ENCODE measurements around the gene PLCB1. TPM values are rescaled to one million over a fixed set of nuclear protein-coding genes. Genes with fewer than 3 reads are reported as not detected.

PLCB1 gene
- total RNA-seq, 2 experiments from 2014 or later, result 1.0 to 1.2 TPM

- CTCF ChIA-PET, result no interaction called here
- H3K4me1 Mint-ChIP-seq, result no peaks in the 10 kb centered on the region
- DNase-seq, result no peak
- no peaks in the 10 kb centered on the region for H3K36me3 Mint-ChIP-seq (ENCODE audit: low read depth)
- POLR2A ChIA-PET, result no interaction called here
- H3K9me3 Mint-ChIP-seq, result no peaks in the 10 kb centered on the region
- no peak overlapping the region for H3K27ac Mint-ChIP-seq
- no peak overlapping the region for H3K4me3 Mint-ChIP-seq
- H3K27me3 Mint-ChIP-seq, result no peaks in the 10 kb centered on the region
Measured at GRCh38 chr20:8492173-8492572, 360.1 kb downstream of the PLCB1 start.

GRCh38 chr20:8498571-8498970 is 366.5 kb downstream of the PLCB1 start:
- H3K27ac Mint-ChIP-seq, result no peak overlapping the region
- CTCF ChIA-PET, result no interaction called here
- POLR2A ChIA-PET, result no interaction called here
- H3K9me3 Mint-ChIP-seq, result no peaks in the 10 kb centered on the region
- no peak overlapping the region for H3K4me3 Mint-ChIP-seq
- H3K27me3 Mint-ChIP-seq, result no peaks in the 10 kb centered on the region
- no peak for DNase-seq
- H3K4me1 Mint-ChIP-seq, result no peaks in the 10 kb centered on the region
- H3K36me3 Mint-ChIP-seq (ENCODE audit: low read depth), result no peaks in the 10 kb centered on the region

- ChIA-PET POLR2A (no interaction called here), CTCF (no interaction called here)
- H3K36me3 Mint-ChIP-seq (ENCODE audit: low read depth), result no peaks in the 10 kb centered on the region
- no peaks in the 10 kb centered on the region for H3K27me3 Mint-ChIP-seq
- no peak for DNase-seq
- no peak overlapping the region for H3K27ac Mint-ChIP-seq
- no peaks in the 10 kb centered on the region for H3K9me3 Mint-ChIP-seq
- no peak overlapping the region for H3K4me3 Mint-ChIP-seq
- H3K4me1 Mint-ChIP-seq, result no peaks in the 10 kb centered on the region
Measured at GRCh38 chr20:8504030-8504429, 372.0 kb downstream of the PLCB1 start.

GRCh38 chr20:8505476-8506200 is 373.6 kb downstream of the PLCB1 start:
- no peaks in the 10 kb centered on the region for H3K27me3 Mint-ChIP-seq
- H3K4me3 Mint-ChIP-seq, result no peak overlapping the region
- H3K36me3 Mint-ChIP-seq (ENCODE audit: low read depth), result no peaks in the 10 kb centered on the region
- CTCF ChIA-PET, result no interaction called here
- no peak for DNase-seq
- H3K27ac Mint-ChIP-seq, result no peak overlapping the region
- H3K4me1 Mint-ChIP-seq, result no peaks in the 10 kb centered on the region
- POLR2A ChIA-PET, result no interaction called here
- no peaks in the 10 kb centered on the region for H3K9me3 Mint-ChIP-seq

GRCh38 chr20:8507231-8507630 is 375.2 kb downstream of the PLCB1 start:
- H3K4me3 Mint-ChIP-seq, result no peak overlapping the region
- POLR2A ChIA-PET, result no interaction called here

GRCh38 chr20:8509809-8510208 is 377.7 kb downstream of the PLCB1 start:
- Mint-ChIP-seq H3K27me3 (no peaks in the 10 kb centered on the region), H3K27ac (no peak overlapping the region), H3K4me1 (no peaks in the 10 kb centered on the region), H3K9me3 (no peaks in the 10 kb centered on the region), H3K4me3 (no peak overlapping the region), H3K36me3 (ENCODE audit: low read depth) (no peaks in the 10 kb centered on the region)
- POLR2A ChIA-PET, result no interaction called here
- no peak for DNase-seq
- CTCF ChIA-PET, result no interaction called here

More at GRCh38 chr20:8507231-8507630, 375.2 kb downstream of the PLCB1 start:
- DNase-seq, result no peak
- H3K36me3 Mint-ChIP-seq (ENCODE audit: low read depth), result no peaks in the 10 kb centered on the region
- no peaks in the 10 kb centered on the region for H3K9me3 Mint-ChIP-seq
- CTCF ChIA-PET, result no interaction called here
- no peaks in the 10 kb centered on the region for H3K27me3 Mint-ChIP-seq
- no peaks in the 10 kb centered on the region for H3K4me1 Mint-ChIP-seq
- no peak overlapping the region for H3K27ac Mint-ChIP-seq

- POLR2A ChIA-PET, result no interaction called here
- CTCF ChIA-PET, result no interaction called here
- no peaks in the 10 kb centered on the region for H3K9me3 Mint-ChIP-seq
- no peaks in the 10 kb centered on the region for H3K4me1 Mint-ChIP-seq
- no peak overlapping the region for H3K4me3 Mint-ChIP-seq
- no peak for DNase-seq
- no peaks in the 10 kb centered on the region for H3K36me3 Mint-ChIP-seq (ENCODE audit: low read depth)
- H3K27ac Mint-ChIP-seq, result no peak overlapping the region
- H3K27me3 Mint-ChIP-seq, result no peaks in the 10 kb centered on the region
Measured at GRCh38 chr20:8510808-8511207, 378.7 kb downstream of the PLCB1 start.

- H3K36me3 Mint-ChIP-seq (ENCODE audit: low read depth), result no peaks in the 10 kb centered on the region
- no peaks in the 10 kb centered on the region for H3K4me1 Mint-ChIP-seq
- POLR2A ChIA-PET, result no interaction called here
- H3K4me3 Mint-ChIP-seq, result no peak overlapping the region
- no peak overlapping the region for H3K27ac Mint-ChIP-seq
- no peaks in the 10 kb centered on the region for H3K27me3 Mint-ChIP-seq
- CTCF ChIA-PET, result no interaction called here
- DNase-seq, result no peak
- H3K9me3 Mint-ChIP-seq, result no peaks in the 10 kb centered on the region
Measured at GRCh38 chr20:8512003-8512402, 379.9 kb downstream of the PLCB1 start.

GRCh38 chr20:8515810-8516435 is 383.9 kb downstream of the PLCB1 start:
- no peaks in the 10 kb centered on the region for H3K9me3 Mint-ChIP-seq
- no peaks in the 10 kb centered on the region for H3K27me3 Mint-ChIP-seq
- H3K27ac Mint-ChIP-seq, result no peak overlapping the region
- H3K36me3 Mint-ChIP-seq (ENCODE audit: low read depth), result no peaks in the 10 kb centered on the region
- CTCF ChIA-PET, result no interaction called here
- no peaks in the 10 kb centered on the region for H3K4me1 Mint-ChIP-seq
- no peak for DNase-seq
- no peak overlapping the region for H3K4me3 Mint-ChIP-seq
- POLR2A ChIA-PET, result no interaction called here

GRCh38 chr20:8518878-8519277 is 386.8 kb downstream of the PLCB1 start:
- Mint-ChIP-seq H3K4me1 (no peaks in the 10 kb centered on the region), H3K9me3 (no peaks in the 10 kb centered on the region), H3K27ac (no peak overlapping the region), H3K4me3 (no peak overlapping the region), H3K27me3 (no peaks in the 10 kb centered on the region), H3K36me3 (ENCODE audit: low read depth) (no peaks in the 10 kb centered on the region)
- ChIA-PET CTCF (no interaction called here), POLR2A (no interaction called here)
- DNase-seq, result no peak

GRCh38 chr20:8519887-8520286 is 387.8 kb downstream of the PLCB1 start:
- H3K27me3 Mint-ChIP-seq, result no peaks in the 10 kb centered on the region
- DNase-seq, result no peak
- H3K27ac Mint-ChIP-seq, result no peak overlapping the region
- H3K4me1 Mint-ChIP-seq, result no peaks in the 10 kb centered on the region
- H3K9me3 Mint-ChIP-seq, result no peaks in the 10 kb centered on the region
- no peak overlapping the region for H3K4me3 Mint-ChIP-seq
- H3K36me3 Mint-ChIP-seq (ENCODE audit: low read depth), result no peaks in the 10 kb centered on the region
- ChIA-PET CTCF (no interaction called here), POLR2A (interaction anchor here (0.7 kb wide), 1 partner anchor 676 kb away, joined by 4 read pairs; no protein-coding TSS in a partner anchor)

GRCh38 chr20:8522168-8522567 is 390.1 kb downstream of the PLCB1 start:
- Mint-ChIP-seq H3K4me3 (no peak overlapping the region), H3K27ac (no peak overlapping the region), H3K9me3 (no peaks in the 10 kb centered on the region), H3K36me3 (ENCODE audit: low read depth) (no peaks in the 10 kb centered on the region), H3K4me1 (no peaks in the 10 kb centered on the region), H3K27me3 (no peaks in the 10 kb centered on the region)
- CTCF ChIA-PET, result no interaction called here
- POLR2A ChIA-PET, result no interaction called here
- no peak for DNase-seq

- Mint-ChIP-seq H3K4me3 (no peak overlapping the region), H3K4me1 (no peaks in the 10 kb centered on the region), H3K27ac (no peak overlapping the region), H3K27me3 (no peaks in the 10 kb centered on the region), H3K9me3 (no peaks in the 10 kb centered on the region), H3K36me3 (ENCODE audit: low read depth) (no peaks in the 10 kb centered on the region)
- CTCF ChIA-PET, result no interaction called here
- no peak for DNase-seq
- POLR2A ChIA-PET, result no interaction called here
Measured at GRCh38 chr20:8523684-8524083, 391.6 kb downstream of the PLCB1 start.
